GM12878 (cell line): ENCODE measurements around the gene MAP4. TPM values are rescaled to one million over a fixed set of nuclear protein-coding genes. Genes with fewer than 3 reads are reported as not detected.
A peak's percentile ranks its signal among the peaks of the same experiment; 100 is the strongest.

ENCODE experiments used
- CBX5 ChIP-seq: sonication (generic); IDR thresholded peaks from 2 replicates; pipeline ENCODE4 v1.6.1; 2016; ENCODE audit warnings: low read depth, moderate library complexity, mild to moderate bottlenecking, inconsistent platforms
- CEBPZ ChIP-seq: fragments of 150-350 bp; IDR thresholded peaks from 2 replicates; pipeline ENCODE4 v1.6.1; 2016; ENCODE audit warnings: low read depth, low read length
- DPF2 ChIP-seq: fragments of 450-650 bp; IDR thresholded peaks from 2 replicates; pipeline ENCODE4 v1.6.1; 2017; ENCODE audit warnings: mild to moderate bottlenecking
- ESRRA ChIP-seq: IDR thresholded peaks from 2 replicates; pipeline ENCODE4 v1.6.1; 2012; ENCODE audit warnings: mild to moderate bottlenecking, low read length, improper control_type of control experiment
- GABPA ChIP-seq: IDR thresholded peaks from 2 replicates; pipeline ENCODE4 v1.6.1; 2014; ENCODE audit warnings: antibody characterized with exemption, low read depth, mild to moderate bottlenecking, inconsistent platforms
- IRF3 ChIP-seq: fragments of 450-650 bp; IDR thresholded peaks from 2 replicates; pipeline ENCODE4 v1.6.1; 2014; ENCODE audit warnings: mild to moderate bottlenecking
- JUNB ChIP-seq: IDR thresholded peaks from 2 replicates; pipeline ENCODE4 v1.6.1; 2016; ENCODE audit warnings: antibody characterized with exemption, mild to moderate bottlenecking
- KAT2A ChIP-seq: conservative IDR thresholded peaks from 2 replicates; pipeline ENCODE4 v1.6.1; 2011; ENCODE audit warnings: low read depth, low read length; ENCODE audit not compliant: control insufficient read depth
- MEF2A ChIP-seq: IDR thresholded peaks from 2 replicates; pipeline ENCODE4 v1.6.1; 2011; ENCODE audit warnings: low read depth, mild to moderate bottlenecking, low read length, moderate library complexity; ENCODE audit not compliant: insufficient read depth
- SMC3 ChIP-seq: IDR thresholded peaks from 2 replicates; pipeline ENCODE4 v1.6.1; 2011; ENCODE audit warnings: low read length, improper control_type of control experiment, borderline replicate concordance
- polyA plus RNA-seq, 11 experiments: library from polyadenylated mRNA; depleted of rRNA in 4 of 11; unstranded in 6 of 11; stranded (reverse) in 5 of 11; fragments of >200 nt; fragmentation: Nextera tagmentation in 4 of 11; fragmentation: Illumina TruSeq in 1 of 11; extraction: Ambion mirVana in 4 of 11; extraction: Trizol in 1 of 11; gene quantifications; 1 replicate in 1 of 11; 2 replicates in 10 of 11; pipeline versions ENCODE4 v1.2.1 to v1.2.3, GENCODE V29; 2011 to 2016; ENCODE audit warnings: inconsistent platforms in 2 of 11, missing spikeins in 2 of 11, low read depth in 1 of 11
- total RNA-seq, 4 experiments: library from RNA; depleted of rRNA in 3 of 4; stranded (reverse); fragments of >200 nt in 3 of 4; fragmentation: Illumina TruSeq in 1 of 4; extraction: Trizol in 1 of 4; gene quantifications; 2 replicates each; pipeline versions ENCODE4 v1.2.1 to v1.2.3, GENCODE V29; 2013 to 2021
- TF ChIP-seq, protein P1 (sequence below), 3 experiments: IDR thresholded peaks in 2 of 3; conservative IDR thresholded peaks in 1 of 3; 2 replicates each; pipeline ENCODE4 v1.5.1; 2011; ENCODE audit warnings: low read depth in 3 of 3, low read length in 3 of 3, mild to moderate bottlenecking in 3 of 3, control low read depth in 2 of 3, moderate library complexity in 2 of 3, inconsistent platforms in 1 of 3, mixed read lengths in 1 of 3; ENCODE audit not compliant: control insufficient read depth in 2 of 3, insufficient read depth in 1 of 3; ENCODE audit errors: extremely low read depth in 1 of 3

The MAP4 gene
- total and polyA plus RNA-seq, 10 of the 15 experiments (the other 5 are each of a cell fraction or from before 2014, with no cell fraction given), result 22.2 to 145 (median 47.2) TPM

DNA sequence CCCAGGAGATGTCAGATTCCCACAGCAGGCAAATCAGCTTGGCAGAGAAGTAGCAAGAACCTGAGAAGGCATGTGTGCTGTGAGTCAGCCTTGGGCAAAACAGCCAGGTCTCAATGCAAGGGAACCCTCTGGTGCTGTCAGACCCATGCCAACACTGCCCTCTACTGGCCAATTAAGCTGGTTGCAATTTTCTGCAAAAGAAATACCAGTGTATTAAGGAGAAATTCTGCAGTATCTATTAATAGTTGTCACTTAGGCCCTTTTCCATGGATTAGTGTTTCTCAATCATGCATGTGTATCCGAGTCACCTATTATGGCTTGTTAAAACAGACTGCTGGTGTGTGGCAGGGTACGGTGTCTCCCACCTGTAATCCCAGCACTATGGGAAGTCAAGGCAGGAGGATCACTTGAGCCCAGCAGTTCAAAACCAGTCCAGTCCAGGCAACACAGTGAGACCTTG is 26.2 kb downstream of the MAP4 start (continued):
- TF ChIP-seq CEBPZ (no peak), KAT2A (no peak), MEF2A (0 out of 2 replicates have a peak, but pooled peaks have one; percentile 31), ESRRA (no peak), CBX5 (no peak), IRF3 (no peak), DPF2 (no peak), GABPA (no peak), SMC3 (peak; percentile 88), JUNB (no peak)
- TF ChIP-seq, protein P1, sequence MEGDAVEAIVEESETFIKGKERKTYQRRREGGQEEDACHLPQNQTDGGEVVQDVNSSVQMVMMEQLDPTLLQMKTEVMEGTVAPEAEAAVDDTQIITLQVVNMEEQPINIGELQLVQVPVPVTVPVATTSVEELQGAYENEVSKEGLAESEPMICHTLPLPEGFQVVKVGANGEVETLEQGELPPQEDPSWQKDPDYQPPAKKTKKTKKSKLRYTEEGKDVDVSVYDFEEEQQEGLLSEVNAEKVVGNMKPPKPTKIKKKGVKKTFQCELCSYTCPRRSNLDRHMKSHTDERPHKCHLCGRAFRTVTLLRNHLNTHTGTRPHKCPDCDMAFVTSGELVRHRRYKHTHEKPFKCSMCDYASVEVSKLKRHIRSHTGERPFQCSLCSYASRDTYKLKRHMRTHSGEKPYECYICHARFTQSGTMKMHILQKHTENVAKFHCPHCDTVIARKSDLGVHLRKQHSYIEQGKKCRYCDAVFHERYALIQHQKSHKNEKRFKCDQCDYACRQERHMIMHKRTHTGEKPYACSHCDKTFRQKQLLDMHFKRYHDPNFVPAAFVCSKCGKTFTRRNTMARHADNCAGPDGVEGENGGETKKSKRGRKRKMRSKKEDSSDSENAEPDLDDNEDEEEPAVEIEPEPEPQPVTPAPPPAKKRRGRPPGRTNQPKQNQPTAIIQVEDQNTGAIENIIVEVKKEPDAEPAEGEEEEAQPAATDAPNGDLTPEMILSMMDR (IDR thresholded peaks at IDR 0.05 in 2 of 3, conservative IDR thresholded peaks at IDR 0.05 in 1 of 3; ENCODE audit: control insufficient read depth in 2 of 3, extremely low read depth in 1 of 3, insufficient read depth in 1 of 3, low read depth in 3 of 3, low read length in 3 of 3), result peak; percentile 81 to 91 (median 90); a peak in 5 of 6 replicates
